Neural progenitor cell (in vitro differentiated cells): Measurements from ENCODE around the gene ALKAL2.

ENCODE experiments used
- CTCF ChIP-seq: fragments of 200-600 bp; sonication (generic); IDR thresholded peaks from 2 replicates; pipeline ENCODE4 v1.5.1; 2017; ENCODE audit warnings: antibody characterized with exemption, mild to moderate bottlenecking
- EZH2 ChIP-seq: fragments of 200-600 bp; sonication (generic); IDR thresholded peaks from 2 replicates; pipeline ENCODE4 v1.6.1; 2017; ENCODE audit warnings: antibody characterized with exemption, mild to moderate bottlenecking, moderate library complexity
- EZH2phosphoT487 ChIP-seq: fragments of 200-600 bp; sonication (generic); IDR thresholded peaks from 2 replicates; pipeline ENCODE4 v1.6.1; 2017; ENCODE audit warnings: antibody characterized with exemption

GRCh38 chr2:314561-315336, 26.9 kb upstream of the ALKAL2 start:
- TF ChIP-seq CTCF = no peak
- TF ChIP-seq EZH2 = no peak
- TF ChIP-seq EZH2phosphoT487 = no peak
